ENCODE measurements around the gene NOTCH2.

DNA sequence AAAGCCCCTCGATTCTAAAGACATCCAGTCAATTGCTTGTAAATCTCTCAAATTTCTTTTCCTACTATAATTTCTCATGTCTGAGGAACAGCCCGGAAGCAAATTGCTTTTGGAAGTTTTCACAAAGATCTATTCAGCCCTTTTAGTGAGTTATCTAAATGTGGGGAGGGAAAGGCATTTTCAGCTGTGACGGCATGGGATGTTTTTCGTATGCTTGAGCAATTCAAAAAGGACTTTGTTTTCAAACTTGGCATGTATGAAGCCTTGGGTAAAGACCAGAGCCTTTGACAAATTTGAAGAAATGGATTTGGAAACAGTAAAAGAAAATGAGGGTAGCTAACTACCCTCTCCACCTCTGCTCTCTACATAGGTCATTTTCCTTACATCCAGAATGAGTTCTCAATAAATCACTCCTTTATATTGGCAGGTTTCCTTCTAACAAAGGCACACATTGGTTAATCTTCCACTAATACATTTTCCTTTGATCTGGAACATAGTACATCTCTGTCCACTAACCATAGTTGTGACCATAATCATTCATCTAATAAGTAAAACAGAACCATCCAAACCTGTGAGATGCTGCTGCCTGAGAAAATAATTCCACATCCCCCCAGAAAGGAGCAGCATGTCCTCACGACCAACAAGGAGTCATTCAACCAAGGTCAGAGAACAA is 107.0 kb downstream of the NOTCH2 start:
- TF ChIP-seq YY1 (IDR thresholded peaks at IDR 0.05) (peak; percentile 30), CTCF (IDR thresholded peaks at IDR 0.05; ENCODE audit: low read depth, low read length, missing input control) (no peak), TAF1 (conservative IDR thresholded peaks at IDR 0.05) (no peak), FOXA1 (IDR thresholded peaks at IDR 0.05) (no peak), SP1 (IDR thresholded peaks at IDR 0.05) (peak; percentile 60), HNF4G (IDR thresholded peaks at IDR 0.05) (peak; percentile 45), NR2F2 (IDR thresholded peaks at IDR 0.05) (no peak), RXRA (IDR thresholded peaks at IDR 0.05) (peak in 1 of 2 donors; percentile 25), MAX (IDR thresholded peaks at IDR 0.05) (no peak), ATF3 (IDR thresholded peaks at IDR 0.05) (peak; percentile 42)
- TF ChIP-seq, protein P1, sequence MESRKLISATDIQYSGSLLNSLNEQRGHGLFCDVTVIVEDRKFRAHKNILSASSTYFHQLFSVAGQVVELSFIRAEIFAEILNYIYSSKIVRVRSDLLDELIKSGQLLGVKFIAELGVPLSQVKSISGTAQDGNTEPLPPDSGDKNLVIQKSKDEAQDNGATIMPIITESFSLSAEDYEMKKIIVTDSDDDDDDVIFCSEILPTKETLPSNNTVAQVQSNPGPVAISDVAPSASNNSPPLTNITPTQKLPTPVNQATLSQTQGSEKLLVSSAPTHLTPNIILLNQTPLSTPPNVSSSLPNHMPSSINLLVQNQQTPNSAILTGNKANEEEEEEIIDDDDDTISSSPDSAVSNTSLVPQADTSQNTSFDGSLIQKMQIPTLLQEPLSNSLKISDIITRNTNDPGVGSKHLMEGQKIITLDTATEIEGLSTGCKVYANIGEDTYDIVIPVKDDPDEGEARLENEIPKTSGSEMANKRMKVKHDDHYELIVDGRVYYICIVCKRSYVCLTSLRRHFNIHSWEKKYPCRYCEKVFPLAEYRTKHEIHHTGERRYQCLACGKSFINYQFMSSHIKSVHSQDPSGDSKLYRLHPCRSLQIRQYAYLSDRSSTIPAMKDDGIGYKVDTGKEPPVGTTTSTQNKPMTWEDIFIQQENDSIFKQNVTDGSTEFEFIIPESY (IDR thresholded peaks at IDR 0.05) = peak; percentile 34
- TF ChIP-seq, protein P2, sequence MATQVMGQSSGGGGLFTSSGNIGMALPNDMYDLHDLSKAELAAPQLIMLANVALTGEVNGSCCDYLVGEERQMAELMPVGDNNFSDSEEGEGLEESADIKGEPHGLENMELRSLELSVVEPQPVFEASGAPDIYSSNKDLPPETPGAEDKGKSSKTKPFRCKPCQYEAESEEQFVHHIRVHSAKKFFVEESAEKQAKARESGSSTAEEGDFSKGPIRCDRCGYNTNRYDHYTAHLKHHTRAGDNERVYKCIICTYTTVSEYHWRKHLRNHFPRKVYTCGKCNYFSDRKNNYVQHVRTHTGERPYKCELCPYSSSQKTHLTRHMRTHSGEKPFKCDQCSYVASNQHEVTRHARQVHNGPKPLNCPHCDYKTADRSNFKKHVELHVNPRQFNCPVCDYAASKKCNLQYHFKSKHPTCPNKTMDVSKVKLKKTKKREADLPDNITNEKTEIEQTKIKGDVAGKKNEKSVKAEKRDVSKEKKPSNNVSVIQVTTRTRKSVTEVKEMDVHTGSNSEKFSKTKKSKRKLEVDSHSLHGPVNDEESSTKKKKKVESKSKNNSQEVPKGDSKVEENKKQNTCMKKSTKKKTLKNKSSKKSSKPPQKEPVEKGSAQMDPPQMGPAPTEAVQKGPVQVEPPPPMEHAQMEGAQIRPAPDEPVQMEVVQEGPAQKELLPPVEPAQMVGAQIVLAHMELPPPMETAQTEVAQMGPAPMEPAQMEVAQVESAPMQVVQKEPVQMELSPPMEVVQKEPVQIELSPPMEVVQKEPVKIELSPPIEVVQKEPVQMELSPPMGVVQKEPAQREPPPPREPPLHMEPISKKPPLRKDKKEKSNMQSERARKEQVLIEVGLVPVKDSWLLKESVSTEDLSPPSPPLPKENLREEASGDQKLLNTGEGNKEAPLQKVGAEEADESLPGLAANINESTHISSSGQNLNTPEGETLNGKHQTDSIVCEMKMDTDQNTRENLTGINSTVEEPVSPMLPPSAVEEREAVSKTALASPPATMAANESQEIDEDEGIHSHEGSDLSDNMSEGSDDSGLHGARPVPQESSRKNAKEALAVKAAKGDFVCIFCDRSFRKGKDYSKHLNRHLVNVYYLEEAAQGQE (IDR thresholded peaks at IDR 0.05) = peak; percentile 66
